Fibroblast of skin of left quadriceps (primary cell): ENCODE results near the gene HNRNPA2B1.

Source experiments
- DNase-seq, 2 experiments: peaks; one replicate each; pipeline ENCODE4 v3.0.0-alpha.2; 2013; ENCODE audit warnings: low read depth in 2 of 2

The HNRNPA2B1 gene

DNA sequence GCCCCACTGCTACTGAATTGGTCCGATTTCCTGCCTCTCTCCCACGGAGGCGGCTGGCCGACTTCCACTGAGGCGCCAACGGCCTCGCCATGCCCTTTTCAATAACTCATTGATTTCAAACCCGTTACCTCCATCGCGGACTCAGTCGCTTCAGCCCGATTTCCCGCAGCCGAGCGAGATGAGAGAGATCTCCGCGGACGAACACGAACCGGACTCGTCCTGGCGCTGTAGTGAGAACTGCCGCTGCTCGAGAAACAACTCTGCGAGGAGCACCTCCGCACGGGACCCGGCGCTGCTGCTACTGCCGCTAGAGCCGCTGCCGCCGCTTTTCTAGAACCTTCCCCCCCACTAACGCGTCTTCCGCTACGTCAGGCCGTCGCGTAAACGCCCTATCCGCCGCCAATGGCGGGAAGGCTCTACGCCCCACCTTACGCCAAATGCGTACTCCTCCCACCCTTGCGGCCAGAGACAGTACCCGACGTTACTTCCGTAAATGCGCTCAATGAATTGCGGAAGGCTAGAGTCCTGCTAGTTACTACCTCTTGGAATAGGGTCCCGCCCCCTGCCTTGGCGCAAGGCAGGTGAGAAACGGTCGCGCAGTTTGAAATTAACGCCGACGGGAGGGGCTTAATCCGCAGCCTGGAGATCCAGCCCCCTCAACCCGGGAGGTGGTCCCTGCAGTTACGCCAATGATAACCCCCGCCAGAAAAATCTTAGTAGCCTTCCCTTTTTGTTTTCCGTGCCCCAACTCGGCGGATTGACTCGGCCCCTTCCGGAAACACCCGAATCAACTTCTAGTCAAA is at the start of gene HNRNPA2B1:
TSS of gene HNRNPA2B1 (minus strand) at position 303 of the 803 bp plus-strand sequence. CDS start at position 134, 169 bp downstream.
- DNase-seq = peak; percentile 98

DNA sequence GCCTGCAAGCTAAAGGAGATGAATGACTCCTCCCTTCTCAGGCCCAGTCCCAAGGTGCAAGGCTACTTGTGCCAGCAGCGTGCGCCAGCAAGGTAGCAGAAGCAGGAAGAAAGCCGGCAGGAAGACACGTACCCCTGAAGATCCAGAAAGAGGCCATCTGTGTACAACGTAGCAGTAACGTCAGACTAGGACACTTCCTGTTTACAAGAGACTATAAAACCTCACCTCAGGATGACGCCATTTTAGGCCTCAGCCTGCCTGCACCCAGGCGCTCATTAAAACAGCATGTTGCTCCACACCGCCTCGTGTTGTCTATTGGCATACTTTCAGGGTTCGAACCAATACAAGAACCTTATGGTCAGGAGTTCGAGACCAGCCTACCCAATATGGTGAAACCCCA is 49.7 kb upstream of the HNRNPA2B1 start:
- no peak for DNase-seq

DNA sequence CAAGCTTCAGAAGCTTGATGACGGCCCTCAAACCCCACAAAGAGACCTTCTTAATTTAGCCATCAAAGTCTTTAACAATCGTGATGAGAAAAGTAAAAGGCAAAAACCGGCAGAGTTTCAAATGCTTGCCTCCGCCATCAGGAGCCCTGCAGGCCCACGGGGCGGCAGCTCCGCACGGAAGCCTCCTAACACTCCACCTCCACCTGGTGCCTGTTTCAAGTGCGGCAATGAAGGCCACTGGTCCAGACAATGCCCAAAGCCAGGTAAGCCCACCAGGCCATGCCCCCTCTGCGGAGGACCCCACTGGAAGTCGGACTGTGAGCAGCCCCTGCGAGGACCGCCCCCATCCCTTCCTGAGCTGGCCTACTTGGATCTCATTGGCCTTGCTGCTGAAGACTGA is 44.6 kb upstream of the HNRNPA2B1 start:
- DNase-seq = no peak

DNA sequence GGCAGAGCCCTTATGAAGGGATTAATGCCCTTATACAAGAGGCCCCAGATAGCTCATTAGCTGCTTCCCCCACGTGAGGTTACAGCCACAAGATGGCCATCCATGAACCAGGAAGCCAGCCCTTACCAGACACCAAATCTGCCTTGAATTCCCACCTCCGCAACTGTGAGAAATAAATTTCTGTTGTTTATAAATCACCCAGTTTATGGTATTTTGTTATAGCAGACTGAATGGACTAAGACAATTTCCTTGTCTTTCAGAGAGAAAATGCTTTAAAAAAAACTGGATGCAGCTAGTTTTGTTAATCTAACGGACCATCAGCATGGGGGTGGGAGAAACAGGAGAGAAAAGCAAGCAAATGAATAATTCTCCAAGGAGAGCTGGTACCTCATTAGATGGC is 37.5 kb upstream of the HNRNPA2B1 start:
- no peak for DNase-seq

DNA sequence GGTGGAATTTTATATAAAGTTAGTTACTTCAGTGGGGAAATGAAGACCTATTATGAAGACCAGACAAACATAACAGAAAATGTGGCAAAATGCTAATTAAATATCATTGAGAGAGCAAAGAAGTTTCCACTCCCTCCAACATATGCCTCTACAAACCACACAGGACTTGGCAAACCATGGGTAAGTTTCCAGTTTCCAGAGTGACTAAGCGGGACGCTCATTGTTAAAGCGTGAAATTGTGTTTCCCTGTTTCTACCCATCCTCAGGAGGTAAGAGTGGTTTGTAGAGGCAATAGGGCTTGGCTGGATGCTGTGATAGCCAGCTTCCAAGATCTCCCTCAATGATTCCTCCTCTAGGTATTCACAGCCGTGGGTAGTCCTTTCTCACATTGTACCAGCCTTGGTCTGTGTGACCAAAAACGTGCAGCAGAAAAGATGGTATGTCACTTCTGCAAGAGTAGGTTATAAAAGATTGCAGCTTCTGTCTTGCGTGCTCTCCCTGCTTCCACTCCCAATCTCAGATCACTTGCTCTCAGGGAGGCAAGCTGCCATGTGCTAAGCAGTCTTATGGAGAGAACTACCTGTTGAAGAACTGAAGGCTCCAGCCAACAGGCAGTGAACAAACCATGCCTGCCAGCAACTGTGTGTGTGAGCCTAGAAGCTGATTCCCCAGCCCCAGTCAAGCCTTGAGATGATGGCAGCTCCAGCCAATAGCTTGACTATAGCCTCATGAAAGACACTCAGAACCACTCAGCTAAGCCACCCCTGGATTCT is 36.7 kb upstream of the HNRNPA2B1 start:
- no peak for DNase-seq

DNA sequence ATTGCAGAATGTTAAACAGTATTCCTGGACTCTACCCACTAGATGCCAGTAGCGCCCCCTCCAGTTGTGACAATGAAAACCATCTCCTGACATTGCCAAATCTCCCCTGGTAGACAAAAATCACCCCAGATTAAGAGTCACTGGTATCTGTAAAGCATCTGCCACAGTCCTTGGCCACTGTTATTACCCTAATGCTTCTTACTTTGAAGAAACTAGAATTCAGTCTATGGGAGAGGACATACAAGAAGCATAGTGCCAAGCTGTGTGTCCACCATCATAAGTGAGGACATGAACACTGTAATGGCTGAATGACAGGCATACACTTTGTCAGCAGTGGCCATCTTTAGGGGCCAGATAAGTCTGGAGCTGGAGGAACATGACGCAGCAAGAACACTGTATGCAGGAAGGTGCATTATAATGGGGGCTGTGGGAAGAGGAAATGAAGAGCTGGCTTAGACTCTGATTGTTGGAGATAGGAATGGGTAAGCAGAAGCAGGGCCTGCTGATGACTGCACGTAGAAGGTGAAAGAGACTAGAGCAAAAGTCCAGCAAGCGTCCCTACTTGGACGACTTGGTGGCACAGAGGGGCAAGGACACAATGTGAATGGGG is 33.5 kb upstream of the HNRNPA2B1 start:
- no peak for DNase-seq

DNA sequence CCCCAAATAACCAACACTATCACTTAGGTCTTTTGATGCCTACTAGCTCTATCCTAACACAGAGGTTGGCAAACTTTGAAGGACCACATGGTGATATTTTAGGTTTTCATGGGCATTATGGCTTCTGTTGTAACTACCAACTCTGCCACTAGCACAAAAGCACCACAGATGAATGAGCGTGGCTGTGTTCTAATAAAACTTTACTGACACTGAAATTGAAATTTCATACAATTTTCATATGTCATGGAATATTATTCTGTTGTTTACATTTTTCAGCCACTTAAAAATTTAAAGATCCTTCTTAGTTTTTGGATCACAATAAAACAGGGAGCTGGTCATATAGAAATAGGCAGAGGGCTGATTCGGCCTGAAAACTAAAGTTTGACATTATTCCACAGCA is 27.4 kb upstream of the HNRNPA2B1 start:
- no peak for DNase-seq

DNA sequence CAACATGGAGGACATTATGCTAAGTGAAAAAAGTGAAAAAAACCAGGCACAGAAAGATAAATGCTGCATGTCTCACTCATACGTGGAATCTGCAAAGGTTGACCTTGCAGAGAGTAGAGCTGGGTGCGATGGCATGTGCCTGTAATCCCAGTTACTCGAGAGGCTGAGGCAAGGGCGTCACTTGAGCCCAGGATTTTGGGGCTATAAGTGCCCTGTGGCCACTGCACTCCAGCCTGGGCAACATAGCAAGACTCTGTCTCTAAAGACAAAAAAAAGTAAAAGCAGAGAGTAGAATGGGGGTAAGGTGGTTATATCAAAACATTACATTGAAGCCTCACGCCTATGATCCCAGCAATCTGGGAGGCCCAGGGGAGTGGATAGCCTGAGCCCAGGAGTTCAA is 23.8 kb upstream of the HNRNPA2B1 start:
- no peak for DNase-seq

DNA sequence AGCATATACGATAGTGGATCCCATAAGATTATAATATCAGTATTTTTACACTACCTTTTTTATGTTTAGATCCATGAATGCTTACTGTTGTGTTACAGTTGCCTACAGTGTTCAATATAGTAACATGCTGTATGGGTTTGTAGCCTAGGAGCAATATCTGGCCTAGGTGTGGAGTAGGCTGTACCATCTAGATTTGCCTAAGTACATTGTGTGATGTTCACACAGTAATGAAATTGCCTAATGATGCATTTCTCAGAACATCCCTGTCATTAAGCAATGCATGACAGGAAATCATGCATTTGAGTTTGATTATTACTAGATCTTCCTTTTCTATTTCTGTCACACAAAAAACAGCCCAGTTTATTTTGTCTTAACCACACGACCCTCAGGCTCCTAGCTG is 15.5 kb upstream of the HNRNPA2B1 start:
- no peak for DNase-seq

DNA sequence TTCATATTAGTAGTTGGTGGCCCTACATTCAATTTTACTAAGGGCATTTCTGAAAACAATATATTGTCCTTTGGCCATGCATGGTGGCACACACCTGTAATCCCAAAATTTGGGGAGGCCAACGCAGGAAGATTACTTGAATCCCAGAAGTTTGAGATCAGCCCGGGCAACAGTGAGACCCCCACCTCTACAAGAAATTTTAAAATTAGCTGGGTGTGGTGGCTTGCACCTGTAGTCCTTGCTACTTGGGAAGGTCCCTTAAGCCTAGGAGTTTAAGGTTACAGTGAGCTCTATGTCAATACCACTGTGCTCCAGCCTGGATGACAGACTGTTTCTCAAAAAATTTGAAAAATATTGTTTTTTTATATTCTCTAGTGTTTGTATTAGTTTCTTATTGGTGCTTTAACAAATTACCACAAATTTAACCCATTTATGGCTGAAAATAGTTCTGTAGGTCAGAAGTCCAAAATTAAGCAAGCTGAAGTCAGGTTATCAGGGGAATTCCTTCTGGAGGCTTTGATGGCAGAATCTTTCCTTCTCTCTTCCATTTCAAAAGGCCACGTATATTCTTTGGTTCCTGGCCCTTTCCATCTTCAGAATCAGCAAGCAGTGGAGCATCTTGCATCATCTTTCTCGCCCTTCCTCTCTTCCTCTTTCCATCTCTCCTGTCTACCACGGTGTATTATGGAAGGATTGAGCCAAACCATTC is 13.4 kb upstream of the HNRNPA2B1 start:
- DNase-seq = no peak

DNA sequence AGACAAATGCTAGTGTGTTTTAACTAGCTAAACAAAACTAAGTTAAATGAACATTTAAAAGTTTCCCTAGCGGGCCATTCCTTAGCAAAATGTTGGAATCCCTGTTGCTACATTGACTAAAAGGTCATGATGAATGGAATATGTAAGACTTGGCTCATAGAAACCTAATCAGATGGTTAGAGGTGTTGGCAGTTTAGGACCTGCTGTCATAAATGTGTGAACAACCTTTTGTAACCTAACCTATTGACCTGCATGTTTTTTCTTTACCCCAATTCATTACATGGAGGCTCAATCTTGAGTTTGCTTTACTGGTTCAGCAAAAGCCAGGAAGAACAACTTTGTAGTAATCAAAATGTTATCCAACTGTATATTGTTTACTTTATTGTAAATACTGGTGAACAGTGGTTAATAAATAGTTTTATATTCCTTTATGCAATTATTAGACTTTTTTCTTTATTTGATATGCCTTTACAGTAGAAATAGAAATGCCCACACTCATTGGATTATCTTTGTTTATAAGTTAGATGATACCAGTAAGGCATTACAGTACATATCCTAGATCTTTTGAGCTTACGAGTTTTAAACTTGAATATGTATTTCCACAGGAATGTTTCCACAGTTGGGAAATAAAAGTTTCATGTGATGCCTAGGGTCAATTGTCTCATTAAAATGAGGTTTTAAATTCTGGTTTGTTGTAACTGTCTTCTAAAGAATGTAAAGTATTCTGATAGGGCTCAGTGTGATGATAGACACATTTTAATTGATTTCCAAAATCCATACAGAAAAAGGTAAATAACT is 12.6 kb upstream of the HNRNPA2B1 start:
- DNase-seq = no peak

DNA sequence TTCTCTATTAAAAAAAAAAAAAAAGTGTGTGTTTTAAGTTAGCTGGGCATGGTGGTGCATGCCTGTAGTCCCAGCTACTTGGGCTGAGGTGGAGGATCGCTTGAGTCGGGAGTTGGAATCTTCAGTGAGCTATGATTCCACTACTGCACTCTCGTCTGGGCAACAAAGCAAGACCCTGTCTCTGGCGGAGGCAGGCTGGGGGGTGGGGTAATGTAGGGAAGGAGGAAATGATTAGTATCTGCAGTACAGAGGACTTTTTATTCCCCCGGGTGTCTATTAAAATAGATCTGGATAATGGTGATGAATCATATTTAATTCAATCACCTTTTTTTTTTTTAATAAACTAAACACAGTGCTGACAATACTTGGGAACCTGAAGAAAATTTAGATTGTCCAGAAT is 7.5 kb upstream of the HNRNPA2B1 start:
- DNase-seq = no peak

DNA sequence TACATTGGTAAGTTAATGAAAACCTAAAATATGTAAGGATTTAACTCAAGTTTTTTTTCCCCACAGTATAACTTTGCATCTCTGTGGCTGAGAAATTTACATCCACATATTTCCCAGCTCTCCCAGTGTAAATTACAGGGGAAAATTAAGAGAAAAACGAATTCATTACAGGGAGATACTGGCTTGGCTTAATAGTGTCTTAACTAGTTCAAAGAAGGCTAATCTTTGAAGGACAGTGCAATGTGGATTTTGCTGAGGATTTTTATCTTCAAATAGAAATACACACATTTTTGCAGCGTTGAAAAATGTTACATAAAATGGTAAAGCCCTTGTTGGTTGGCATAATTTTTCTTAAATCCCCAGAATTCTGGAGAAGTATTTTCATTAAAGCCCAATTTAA is 2.5 kb upstream of the HNRNPA2B1 start:
- no peak for DNase-seq

DNA sequence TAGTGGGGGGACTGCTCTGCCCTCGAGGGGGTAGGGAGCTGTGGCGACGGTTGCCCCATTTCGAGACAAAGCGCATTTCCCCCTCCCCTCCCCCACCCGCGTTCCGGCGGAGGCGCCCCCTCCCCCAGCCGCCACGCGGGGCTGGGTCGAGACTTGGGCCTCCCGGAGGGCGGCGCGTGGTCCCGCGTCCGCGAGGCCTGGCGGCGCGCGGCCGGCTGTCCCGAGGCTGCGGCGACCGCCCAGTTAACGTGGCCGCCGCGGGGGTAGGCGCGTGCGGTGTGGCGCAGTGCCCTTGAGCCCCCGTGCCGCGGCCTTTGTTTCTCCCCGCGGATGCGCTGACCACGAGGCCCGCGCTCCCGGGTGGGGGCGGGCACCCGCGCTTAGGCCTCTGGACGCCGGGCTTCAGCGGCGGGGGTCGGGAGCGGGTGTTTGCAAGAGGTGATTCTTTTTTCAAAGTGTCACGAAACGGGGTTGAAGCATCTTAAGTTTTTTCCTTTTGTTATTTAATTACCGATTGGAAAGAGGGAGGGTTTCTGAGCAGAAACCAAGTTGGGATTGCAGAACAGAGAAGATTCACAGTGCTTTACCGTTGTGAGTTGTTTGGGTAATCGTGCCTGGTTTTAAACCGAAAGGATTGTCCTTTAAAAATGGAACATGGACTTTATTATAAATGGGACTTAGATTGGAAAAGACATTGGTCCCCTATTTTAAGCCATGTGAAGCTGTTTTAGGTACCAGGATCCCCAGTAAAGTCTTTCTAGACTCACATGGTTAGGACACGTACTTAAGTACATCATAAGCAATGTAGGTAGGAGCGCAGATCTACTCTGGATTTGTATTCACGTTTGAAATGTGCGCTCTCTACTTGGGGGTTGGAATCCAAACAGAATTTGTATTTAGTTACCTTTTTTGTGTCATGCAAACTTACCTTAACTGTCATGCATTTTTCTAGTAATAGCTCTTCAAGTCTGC is 1.8 kb upstream of the HNRNPA2B1 start:
- no peak for DNase-seq

DNA sequence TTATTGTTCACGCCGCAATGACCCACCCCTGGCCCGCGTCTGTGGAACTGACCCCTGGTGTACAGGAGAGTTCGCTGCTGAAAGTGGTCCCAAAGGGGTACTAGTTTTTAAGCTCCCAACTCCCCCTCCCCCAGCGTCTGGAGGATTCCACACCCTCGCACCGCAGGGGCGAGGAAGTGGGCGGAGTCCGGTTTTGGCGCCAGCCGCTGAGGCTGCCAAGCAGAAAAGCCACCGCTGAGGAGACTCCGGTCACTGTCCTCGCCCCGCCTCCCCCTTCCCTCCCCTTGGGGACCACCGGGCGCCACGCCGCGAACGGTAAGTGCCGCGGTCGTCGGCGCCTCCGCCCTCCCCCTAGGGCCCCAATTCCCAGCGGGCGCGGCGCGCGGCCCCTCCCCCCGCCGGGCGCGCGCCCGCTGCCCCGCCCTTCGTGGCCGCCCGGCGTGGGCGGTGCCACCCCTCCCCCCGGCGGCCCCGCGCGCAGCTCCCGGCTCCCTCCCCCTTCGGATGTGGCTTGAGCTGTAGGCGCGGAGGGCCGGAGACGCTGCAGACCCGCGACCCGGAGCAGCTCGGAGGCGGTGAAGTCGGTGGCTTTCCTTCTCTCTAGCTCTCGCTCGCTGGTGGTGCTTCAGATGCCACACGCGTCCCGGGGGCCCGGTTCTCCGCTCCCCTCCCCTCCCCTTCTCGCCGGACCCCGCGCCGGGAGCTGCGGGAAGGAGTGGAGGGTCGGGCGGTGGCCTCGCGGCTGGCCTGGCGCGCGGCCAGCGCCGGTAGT is 887 bp upstream of the HNRNPA2B1 start, which contains the start of gene CBX3:
TSS of gene CBX3 (plus strand) at position 499 of the 772 bp plus-strand sequence. CDS start 1,254 bp downstream, outside the sequence.
- DNase-seq = no peak

DNA sequence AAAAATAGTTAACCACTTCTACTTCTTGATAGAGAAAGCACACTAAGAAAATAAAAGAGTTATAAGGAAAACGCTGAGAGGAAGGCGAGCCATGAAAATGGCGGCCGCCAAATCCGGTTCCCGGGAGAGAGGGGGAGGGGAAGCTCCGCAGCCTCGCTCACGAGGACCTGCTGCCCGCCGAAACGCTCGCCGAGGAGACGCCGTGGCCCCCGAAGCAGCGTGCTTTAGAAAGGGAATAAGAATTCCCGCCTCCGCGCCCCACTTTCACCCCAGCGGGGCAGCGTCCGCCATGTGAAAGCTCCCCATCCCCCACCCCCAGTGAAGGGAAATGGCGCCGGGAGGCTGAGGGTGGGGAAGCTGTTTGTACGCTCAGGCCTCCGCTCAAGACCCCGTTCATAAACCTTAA is 505 bp downstream of the HNRNPA2B1 start:
- no peak for DNase-seq

DNA sequence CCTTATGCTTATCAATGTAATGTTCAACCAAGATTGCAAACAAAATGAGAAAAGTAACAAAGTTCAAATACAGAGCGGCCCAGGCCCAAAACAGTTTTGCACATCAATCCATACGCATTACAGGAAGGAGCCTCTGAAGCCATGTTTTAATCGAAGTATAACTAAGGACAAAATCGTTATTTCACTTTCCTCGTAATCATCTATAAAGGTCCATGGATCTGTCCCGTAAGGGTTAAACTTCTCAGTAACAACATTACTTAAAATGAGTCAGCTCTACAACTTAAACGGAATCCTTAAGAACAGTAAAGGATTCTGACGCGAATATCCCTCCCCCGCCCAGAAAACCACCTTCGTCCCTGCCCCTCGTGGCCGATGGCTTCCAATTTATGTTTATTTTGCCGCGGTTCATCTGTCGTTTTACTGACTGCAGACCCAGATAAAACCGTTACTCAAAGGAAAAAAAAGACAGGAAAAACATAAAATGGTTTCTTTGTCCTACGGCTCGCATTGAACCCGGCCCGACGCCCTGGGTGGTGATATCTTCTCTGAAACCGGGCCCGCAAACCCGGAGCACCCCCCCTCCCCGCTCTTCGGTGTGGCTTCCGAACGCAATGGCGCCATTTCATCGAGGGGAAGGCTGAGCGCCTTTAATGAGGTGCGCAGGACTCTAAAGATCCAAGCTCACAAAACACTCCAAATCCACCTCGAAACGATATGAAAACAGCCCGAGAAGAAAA is 1.1 kb downstream of the HNRNPA2B1 start:
- no peak for DNase-seq

DNA sequence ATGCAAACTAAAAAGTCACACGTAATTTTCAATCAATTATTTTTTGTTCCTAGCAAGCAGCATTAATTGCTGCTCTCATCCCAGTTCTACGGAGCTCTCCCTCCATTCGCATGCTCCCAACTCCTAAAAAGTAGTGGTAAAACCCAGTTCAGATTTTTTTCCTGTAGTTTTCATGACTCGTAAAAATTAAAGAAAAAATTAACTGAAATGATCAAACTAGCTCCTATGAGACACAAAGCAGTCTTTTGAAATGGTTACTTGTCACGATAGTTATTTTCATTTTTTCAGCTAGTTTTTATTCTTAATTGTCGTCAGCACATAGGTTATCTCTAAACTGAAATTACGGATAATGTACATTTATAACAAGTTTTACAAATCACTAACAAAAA is 1.8 kb downstream of the HNRNPA2B1 start:
- no peak for DNase-seq
